WTC11 (cell line): ENCODE results near the gene SLC6A18. TPM values are rescaled to one million over a fixed set of nuclear protein-coding genes. Genes with fewer than 3 reads are reported as not detected.

Source experiments
- ATAC-seq: fragments of 200-7000 bp; cut with Tn5 transposase; 2 replicates; pipeline ENCODE4 v1.10.0; 2021; ENCODE audit warnings: mild to moderate bottlenecking, moderate library complexity
- CTCF ChIA-PET: fragments of 300-600 bp; sonication (Branson Sonifier 250); formaldehyde crosslinking; loops from one replicate; lab custom pipeline; 2021; ENCODE audit warnings: antibody characterized with exemption; lab: Charles Lee
- POLR2A ChIA-PET: fragments of 350-600 bp; sonication (Branson Sonifier 250); formaldehyde crosslinking; loops from one replicate; lab custom pipeline; 2021; ENCODE audit warnings: antibody characterized with exemption; lab: Charles Lee
- DNase-seq: peaks from one replicate; pipeline ENCODE4 v3.0.0; 2021; ENCODE audit warnings: low spot score
- H3K27ac Mint-ChIP-seq: 2 replicates; pipeline ENCODE4 v1.8.0; 2021; ENCODE audit warnings: mixed read lengths
- H3K27me3 Mint-ChIP-seq: 2 replicates; pipeline ENCODE4 v1.8.0; 2021; ENCODE audit warnings: low read depth, mild to moderate bottlenecking, moderate library complexity, mixed read lengths
- H3K36me3 Mint-ChIP-seq: 2 replicates; pipeline ENCODE4 v1.8.0; 2021; ENCODE audit warnings: mixed read lengths
- H3K4me1 Mint-ChIP-seq: 2 replicates; pipeline ENCODE4 v1.8.0; 2022; ENCODE audit warnings: mixed read lengths
- H3K4me3 Mint-ChIP-seq: 2 replicates; pipeline ENCODE4 v1.8.0; 2021; ENCODE audit warnings: mild to moderate bottlenecking, moderate library complexity, mixed read lengths
- H3K9me3 Mint-ChIP-seq: 2 replicates; pipeline ENCODE4 v1.8.0; 2021; ENCODE audit warnings: mixed read lengths
- CREM ChIP-seq: sonication (generic); formaldehyde crosslinking; IDR thresholded peaks from 2 replicates; pipeline ENCODE4 v1.8.1; 2022; ENCODE audit warnings: mild to moderate bottlenecking, missing genetic modification reagents, moderate library complexity
- JAZF1 ChIP-seq: fragments of 250-450 bp; sonication (Bioruptor Pico); IDR thresholded peaks from 2 replicates; pipeline ENCODE4 v1.9.0; 2021; ENCODE audit warnings: moderate library complexity, mild to moderate bottlenecking, inconsistent platforms
- NR1H2 ChIP-seq: sonication (generic); formaldehyde crosslinking; IDR thresholded peaks from 2 replicates; pipeline ENCODE4 v1.9.0; 2021; ENCODE audit warnings: mild to moderate bottlenecking, moderate library complexity, missing genetic modification reagents
- SOX15 ChIP-seq: fragments of 250-450 bp; sonication (Bioruptor Pico); IDR thresholded peaks from 2 replicates; pipeline ENCODE4 v1.9.0; 2021; ENCODE audit warnings: mild to moderate bottlenecking
- ZNF396 ChIP-seq: fragments of 250-450 bp; sonication (Bioruptor Pico); IDR thresholded peaks from 2 replicates; pipeline ENCODE4 v1.8.0; 2021; ENCODE audit warnings: mild to moderate bottlenecking, moderate library complexity, borderline replicate concordance
- total RNA-seq: library from RNA; stranded (reverse); gene quantifications from 3 replicates; pipeline ENCODE4 v1.2.3, GENCODE V29; 2021
- TF ChIP-seq, protein P1 (sequence below): sonication (generic); formaldehyde crosslinking; IDR thresholded peaks from 2 replicates; pipeline ENCODE4 v1.8.0; 2022; ENCODE audit warnings: missing genetic modification reagents
- TF ChIP-seq, protein P2 (sequence below): fragments of 250-450 bp; sonication (Bioruptor Pico); IDR thresholded peaks from 2 replicates; pipeline ENCODE4 v1.9.0; 2021; ENCODE audit warnings: moderate library complexity, mild to moderate bottlenecking, inconsistent platforms, borderline replicate concordance
- TF ChIP-seq, protein P3 (sequence below): sonication (generic); formaldehyde crosslinking; IDR thresholded peaks from 2 replicates; pipeline ENCODE4 v1.8.1; 2022; ENCODE audit warnings: low read depth, missing genetic modification reagents, borderline replicate concordance
- TF ChIP-seq, protein P4 (sequence below): sonication (generic); formaldehyde crosslinking; IDR thresholded peaks from 2 replicates; pipeline ENCODE4 v1.8.1; 2023; ENCODE audit warnings: mild to moderate bottlenecking, missing genetic modification reagents, borderline replicate concordance
- TF ChIP-seq, protein P5 (sequence below): sonication (generic); formaldehyde crosslinking; IDR thresholded peaks from 2 replicates; pipeline ENCODE4 v1.8.0; 2023; ENCODE audit warnings: missing genetic modification reagents, mild to moderate bottlenecking, borderline replicate concordance
- TF ChIP-seq, protein P6 (sequence below): sonication (generic); formaldehyde crosslinking; IDR thresholded peaks from 2 replicates; pipeline ENCODE4 v1.8.1; 2022; ENCODE audit warnings: low read depth, mild to moderate bottlenecking, moderate library complexity, missing genetic modification reagents, borderline replicate concordance

The SLC6A18 gene
- total RNA-seq, 1 experiment from 2014 or later = not detected

DNA sequence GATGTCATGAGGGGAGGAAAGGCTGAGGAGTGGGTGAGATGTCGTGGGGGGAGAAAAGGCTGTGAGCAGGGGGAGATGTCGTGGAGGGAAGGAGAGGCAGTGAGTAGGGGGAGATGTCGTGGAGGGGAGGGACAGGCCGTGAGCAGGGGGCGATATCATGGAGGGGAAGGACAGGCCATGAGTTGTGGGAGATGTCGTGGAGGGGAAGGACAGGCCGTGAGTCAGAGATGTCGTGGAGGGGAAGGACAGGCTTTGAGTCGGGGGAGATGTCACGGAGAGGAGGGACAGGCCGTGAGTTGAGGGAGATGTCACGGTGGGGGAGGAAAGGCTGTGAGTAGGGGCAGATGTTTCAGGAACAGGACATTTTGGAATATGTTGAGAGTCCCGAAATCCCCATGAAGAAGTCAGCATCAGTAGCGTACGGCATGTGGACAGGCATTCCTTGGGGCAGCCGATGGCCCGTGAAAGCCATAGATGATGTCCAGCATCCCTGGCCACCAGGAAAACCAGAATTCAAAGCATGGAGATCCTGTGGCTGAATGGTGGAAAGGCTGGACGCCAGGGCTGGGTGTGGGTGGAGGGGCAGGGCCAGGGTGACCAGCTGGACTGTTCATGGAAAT lies 32.1 kb upstream of the SLC6A18 start:
- no peak overlapping the region for H3K27ac Mint-ChIP-seq
- CTCF ChIA-PET = no interaction called here
- H3K4me3 Mint-ChIP-seq = no peak overlapping the region

DNA sequence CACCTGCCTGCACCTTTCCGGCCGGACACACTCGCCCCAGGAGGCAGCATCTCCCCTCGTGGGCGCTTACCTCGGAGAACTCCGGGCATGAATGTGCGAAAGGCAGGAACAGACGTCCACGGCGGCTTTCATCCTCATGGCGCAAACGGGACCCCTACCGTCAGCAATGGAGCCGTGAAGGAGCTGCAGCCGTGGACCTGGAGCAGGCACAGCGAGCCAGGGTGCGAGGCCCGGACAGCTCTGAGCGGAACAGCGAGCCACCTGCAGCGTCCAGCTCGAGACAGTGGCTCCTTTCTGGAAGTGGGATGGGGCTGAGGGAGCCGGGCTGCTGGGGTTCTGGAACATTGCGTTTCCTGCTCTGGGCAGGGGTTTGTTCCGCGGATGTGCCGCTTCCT lies 31.6 kb upstream of the SLC6A18 start:
- DNase-seq = peak; percentile 12
- Mint-ChIP-seq H3K9me3 (no peaks in the 10 kb centered on the region), H3K36me3 (no peaks in the 10 kb centered on the region), H3K27ac (no peak overlapping the region), H3K4me1 (0 out of 2 replicates have a peak, but pooled peaks cover 4% of the 10 kb centered on the region), H3K27me3 (peaks cover 2% of the 10 kb centered on the region; the same call in 1 of the 2 replicates), H3K4me3 (no peak overlapping the region)
- CTCF ChIA-PET = no interaction called here
- ATAC-seq = no peak
- POLR2A ChIA-PET = no interaction called here
- TF ChIP-seq JAZF1 (CRISPR knock-in tag) (no peak), NR1H2 (CRISPR knock-in tag) (no peak)
- TF ChIP-seq, protein P1, sequence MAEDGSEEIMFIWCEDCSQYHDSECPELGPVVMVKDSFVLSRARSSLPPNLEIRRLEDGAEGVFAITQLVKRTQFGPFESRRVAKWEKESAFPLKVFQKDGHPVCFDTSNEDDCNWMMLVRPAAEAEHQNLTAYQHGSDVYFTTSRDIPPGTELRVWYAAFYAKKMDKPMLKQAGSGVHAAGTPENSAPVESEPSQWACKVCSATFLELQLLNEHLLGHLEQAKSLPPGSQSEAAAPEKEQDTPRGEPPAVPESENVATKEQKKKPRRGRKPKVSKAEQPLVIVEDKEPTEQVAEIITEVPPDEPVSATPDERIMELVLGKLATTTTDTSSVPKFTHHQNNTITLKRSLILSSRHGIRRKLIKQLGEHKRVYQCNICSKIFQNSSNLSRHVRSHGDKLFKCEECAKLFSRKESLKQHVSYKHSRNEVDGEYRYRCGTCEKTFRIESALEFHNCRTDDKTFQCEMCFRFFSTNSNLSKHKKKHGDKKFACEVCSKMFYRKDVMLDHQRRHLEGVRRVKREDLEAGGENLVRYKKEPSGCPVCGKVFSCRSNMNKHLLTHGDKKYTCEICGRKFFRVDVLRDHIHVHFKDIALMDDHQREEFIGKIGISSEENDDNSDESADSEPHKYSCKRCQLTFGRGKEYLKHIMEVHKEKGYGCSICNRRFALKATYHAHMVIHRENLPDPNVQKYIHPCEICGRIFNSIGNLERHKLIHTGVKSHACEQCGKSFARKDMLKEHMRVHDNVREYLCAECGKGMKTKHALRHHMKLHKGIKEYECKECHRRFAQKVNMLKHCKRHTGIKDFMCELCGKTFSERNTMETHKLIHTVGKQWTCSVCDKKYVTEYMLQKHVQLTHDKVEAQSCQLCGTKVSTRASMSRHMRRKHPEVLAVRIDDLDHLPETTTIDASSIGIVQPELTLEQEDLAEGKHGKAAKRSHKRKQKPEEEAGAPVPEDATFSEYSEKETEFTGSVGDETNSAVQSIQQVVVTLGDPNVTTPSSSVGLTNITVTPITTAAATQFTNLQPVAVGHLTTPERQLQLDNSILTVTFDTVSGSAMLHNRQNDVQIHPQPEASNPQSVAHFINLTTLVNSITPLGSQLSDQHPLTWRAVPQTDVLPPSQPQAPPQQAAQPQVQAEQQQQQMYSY = no peak
- TF ChIP-seq, protein P2, sequence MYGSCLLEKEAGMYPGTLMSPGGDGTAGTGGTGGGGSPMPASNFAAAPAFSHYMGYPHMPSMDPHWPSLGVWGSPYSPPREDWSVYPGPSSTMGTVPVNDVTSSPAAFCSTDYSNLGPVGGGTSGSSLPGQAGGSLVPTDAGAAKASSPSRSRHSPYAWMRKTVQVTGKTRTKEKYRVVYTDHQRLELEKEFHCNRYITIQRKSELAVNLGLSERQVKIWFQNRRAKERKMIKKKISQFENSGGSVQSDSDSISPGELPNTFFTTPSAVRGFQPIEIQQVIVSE = no peak
- TF ChIP-seq, protein P3, sequence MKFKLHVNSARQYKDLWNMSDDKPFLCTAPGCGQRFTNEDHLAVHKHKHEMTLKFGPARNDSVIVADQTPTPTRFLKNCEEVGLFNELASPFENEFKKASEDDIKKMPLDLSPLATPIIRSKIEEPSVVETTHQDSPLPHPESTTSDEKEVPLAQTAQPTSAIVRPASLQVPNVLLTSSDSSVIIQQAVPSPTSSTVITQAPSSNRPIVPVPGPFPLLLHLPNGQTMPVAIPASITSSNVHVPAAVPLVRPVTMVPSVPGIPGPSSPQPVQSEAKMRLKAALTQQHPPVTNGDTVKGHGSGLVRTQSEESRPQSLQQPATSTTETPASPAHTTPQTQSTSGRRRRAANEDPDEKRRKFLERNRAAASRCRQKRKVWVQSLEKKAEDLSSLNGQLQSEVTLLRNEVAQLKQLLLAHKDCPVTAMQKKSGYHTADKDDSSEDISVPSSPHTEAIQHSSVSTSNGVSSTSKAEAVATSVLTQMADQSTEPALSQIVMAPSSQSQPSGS (CRISPR knock-in tag) = no peak
- TF ChIP-seq, protein P4, sequence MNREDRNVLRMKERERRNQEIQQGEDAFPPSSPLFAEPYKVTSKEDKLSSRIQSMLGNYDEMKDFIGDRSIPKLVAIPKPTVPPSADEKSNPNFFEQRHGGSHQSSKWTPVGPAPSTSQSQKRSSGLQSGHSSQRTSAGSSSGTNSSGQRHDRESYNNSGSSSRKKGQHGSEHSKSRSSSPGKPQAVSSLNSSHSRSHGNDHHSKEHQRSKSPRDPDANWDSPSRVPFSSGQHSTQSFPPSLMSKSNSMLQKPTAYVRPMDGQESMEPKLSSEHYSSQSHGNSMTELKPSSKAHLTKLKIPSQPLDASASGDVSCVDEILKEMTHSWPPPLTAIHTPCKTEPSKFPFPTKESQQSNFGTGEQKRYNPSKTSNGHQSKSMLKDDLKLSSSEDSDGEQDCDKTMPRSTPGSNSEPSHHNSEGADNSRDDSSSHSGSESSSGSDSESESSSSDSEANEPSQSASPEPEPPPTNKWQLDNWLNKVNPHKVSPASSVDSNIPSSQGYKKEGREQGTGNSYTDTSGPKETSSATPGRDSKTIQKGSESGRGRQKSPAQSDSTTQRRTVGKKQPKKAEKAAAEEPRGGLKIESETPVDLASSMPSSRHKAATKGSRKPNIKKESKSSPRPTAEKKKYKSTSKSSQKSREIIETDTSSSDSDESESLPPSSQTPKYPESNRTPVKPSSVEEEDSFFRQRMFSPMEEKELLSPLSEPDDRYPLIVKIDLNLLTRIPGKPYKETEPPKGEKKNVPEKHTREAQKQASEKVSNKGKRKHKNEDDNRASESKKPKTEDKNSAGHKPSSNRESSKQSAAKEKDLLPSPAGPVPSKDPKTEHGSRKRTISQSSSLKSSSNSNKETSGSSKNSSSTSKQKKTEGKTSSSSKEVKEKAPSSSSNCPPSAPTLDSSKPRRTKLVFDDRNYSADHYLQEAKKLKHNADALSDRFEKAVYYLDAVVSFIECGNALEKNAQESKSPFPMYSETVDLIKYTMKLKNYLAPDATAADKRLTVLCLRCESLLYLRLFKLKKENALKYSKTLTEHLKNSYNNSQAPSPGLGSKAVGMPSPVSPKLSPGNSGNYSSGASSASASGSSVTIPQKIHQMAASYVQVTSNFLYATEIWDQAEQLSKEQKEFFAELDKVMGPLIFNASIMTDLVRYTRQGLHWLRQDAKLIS (CRISPR knock-in tag) = no peak
- TF ChIP-seq, protein P5, sequence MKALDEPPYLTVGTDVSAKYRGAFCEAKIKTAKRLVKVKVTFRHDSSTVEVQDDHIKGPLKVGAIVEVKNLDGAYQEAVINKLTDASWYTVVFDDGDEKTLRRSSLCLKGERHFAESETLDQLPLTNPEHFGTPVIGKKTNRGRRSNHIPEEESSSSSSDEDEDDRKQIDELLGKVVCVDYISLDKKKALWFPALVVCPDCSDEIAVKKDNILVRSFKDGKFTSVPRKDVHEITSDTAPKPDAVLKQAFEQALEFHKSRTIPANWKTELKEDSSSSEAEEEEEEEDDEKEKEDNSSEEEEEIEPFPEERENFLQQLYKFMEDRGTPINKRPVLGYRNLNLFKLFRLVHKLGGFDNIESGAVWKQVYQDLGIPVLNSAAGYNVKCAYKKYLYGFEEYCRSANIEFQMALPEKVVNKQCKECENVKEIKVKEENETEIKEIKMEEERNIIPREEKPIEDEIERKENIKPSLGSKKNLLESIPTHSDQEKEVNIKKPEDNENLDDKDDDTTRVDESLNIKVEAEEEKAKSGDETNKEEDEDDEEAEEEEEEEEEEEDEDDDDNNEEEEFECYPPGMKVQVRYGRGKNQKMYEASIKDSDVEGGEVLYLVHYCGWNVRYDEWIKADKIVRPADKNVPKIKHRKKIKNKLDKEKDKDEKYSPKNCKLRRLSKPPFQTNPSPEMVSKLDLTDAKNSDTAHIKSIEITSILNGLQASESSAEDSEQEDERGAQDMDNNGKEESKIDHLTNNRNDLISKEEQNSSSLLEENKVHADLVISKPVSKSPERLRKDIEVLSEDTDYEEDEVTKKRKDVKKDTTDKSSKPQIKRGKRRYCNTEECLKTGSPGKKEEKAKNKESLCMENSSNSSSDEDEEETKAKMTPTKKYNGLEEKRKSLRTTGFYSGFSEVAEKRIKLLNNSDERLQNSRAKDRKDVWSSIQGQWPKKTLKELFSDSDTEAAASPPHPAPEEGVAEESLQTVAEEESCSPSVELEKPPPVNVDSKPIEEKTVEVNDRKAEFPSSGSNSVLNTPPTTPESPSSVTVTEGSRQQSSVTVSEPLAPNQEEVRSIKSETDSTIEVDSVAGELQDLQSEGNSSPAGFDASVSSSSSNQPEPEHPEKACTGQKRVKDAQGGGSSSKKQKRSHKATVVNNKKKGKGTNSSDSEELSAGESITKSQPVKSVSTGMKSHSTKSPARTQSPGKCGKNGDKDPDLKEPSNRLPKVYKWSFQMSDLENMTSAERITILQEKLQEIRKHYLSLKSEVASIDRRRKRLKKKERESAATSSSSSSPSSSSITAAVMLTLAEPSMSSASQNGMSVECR (CRISPR knock-in tag) = no peak

More for the DNA sequence above, 32.1 kb upstream of the SLC6A18 start:
- TF ChIP-seq, protein P5 (CRISPR knock-in tag) = no peak
- no peak for TF ChIP-seq ZNF396 (CRISPR knock-in tag)
- no peak for TF ChIP-seq CREM (CRISPR knock-in tag)
- no peak for TF ChIP-seq SOX15 (CRISPR knock-in tag)
- TF ChIP-seq, protein P6, sequence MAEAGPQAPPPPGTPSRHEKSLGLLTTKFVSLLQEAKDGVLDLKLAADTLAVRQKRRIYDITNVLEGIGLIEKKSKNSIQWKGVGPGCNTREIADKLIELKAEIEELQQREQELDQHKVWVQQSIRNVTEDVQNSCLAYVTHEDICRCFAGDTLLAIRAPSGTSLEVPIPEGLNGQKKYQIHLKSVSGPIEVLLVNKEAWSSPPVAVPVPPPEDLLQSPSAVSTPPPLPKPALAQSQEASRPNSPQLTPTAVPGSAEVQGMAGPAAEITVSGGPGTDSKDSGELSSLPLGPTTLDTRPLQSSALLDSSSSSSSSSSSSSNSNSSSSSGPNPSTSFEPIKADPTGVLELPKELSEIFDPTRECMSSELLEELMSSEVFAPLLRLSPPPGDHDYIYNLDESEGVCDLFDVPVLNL = no peak
- H3K27me3 Mint-ChIP-seq = peaks cover 2% of the 10 kb centered on the region; the same call in 1 of the 2 replicates
- POLR2A ChIA-PET = no interaction called here
- ATAC-seq (no peak), DNase-seq (peak; percentile 1)
- H3K36me3 Mint-ChIP-seq = no peaks in the 10 kb centered on the region
- 0 out of 2 replicates have a peak, but pooled peaks cover 4% of the 10 kb centered on the region for H3K4me1 Mint-ChIP-seq
- no peaks in the 10 kb centered on the region for H3K9me3 Mint-ChIP-seq
